H1 (cell line): ENCODE results near the gene TBC1D9. TPM values are rescaled to one million over a fixed set of nuclear protein-coding genes. Genes with fewer than 3 reads are reported as not detected.

ENCODE experiments used
- ASH2L ChIP-seq: fragments of 200-600, 300-600 bp; sonication (generic); IDR thresholded peaks from one replicate; pipeline ENCODE4 v1.7.1; 2017; ENCODE audit warnings: low read length
- ATF3 ChIP-seq: IDR thresholded peaks from 2 replicates; pipeline ENCODE4 v1.6.1; 2011; ENCODE audit warnings: low read depth, mild to moderate bottlenecking, low read length; ENCODE audit not compliant: insufficient read depth
- CEBPB ChIP-seq: IDR thresholded peaks from 2 replicates; pipeline ENCODE4 v1.6.1; 2012; ENCODE audit warnings: low read depth, low read length
- EZH2 ChIP-seq: fragments of 200-600 bp; sonication (generic); IDR thresholded peaks from 2 replicates; pipeline ENCODE4 v1.7.1; 2012; ENCODE audit warnings: low read depth, mild to moderate bottlenecking, moderate library complexity, low read length, inconsistent platforms; ENCODE audit not compliant: severe bottlenecking
- PHF8 ChIP-seq: fragments of 200-600 bp; sonication (generic); conservative IDR thresholded peaks from 2 replicates; pipeline ENCODE4 v1.7.1; 2012; ENCODE audit warnings: low read depth, mild to moderate bottlenecking, inconsistent platforms, low read length, moderate library complexity
- POLR2A ChIP-seq, 2 experiments: IDR thresholded peaks; 1 replicate in 1 of 2; 2 replicates in 1 of 2; pipeline ENCODE4 v1.6.1; 2011; ENCODE audit warnings: low read depth in 2 of 2, low read length in 2 of 2, mild to moderate bottlenecking in 2 of 2; ENCODE audit errors: control extremely low read depth in 1 of 2
- SIX5 ChIP-seq: IDR thresholded peaks from 2 replicates; pipeline ENCODE4 v1.6.1; 2011; ENCODE audit warnings: mild to moderate bottlenecking, low read depth, low read length
- SP1 ChIP-seq: IDR thresholded peaks from 2 replicates; pipeline ENCODE4 v1.6.1; 2011; ENCODE audit warnings: low read depth, low read length
- polyA plus RNA-seq, 7 experiments: library from polyadenylated mRNA; depleted of rRNA in 3 of 7; stranded (reverse) in 5 of 7; unstranded in 2 of 7; fragments of >200 nt in 5 of 7; fragments of 200-250 nt in 2 of 7; gene quantifications; 1 replicate in 5 of 7; 2 replicates in 1 of 7; 4 replicates in 1 of 7; pipeline versions ENCODE4 v1.2.1 to v1.2.3, GENCODE V29; 2011 to 2013; ENCODE audit warnings: missing spikeins in 2 of 7, mixed read lengths in 2 of 7
- total RNA-seq: library from RNA; stranded (reverse); fragmentation: NEBNext Ultra II Directional; extraction: Animal tissue kit (Norgen Biotek cat#: 25700); gene quantifications from 2 replicates; pipeline ENCODE4 v1.2.1, GENCODE V29; 2021
- TF ChIP-seq, protein P1 (sequence below): fragments of 300-600 bp; sonication (generic); IDR thresholded peaks from 2 replicates; pipeline ENCODE4 v1.7.1; 2012; ENCODE audit warnings: low read length, moderate library complexity, mild to moderate bottlenecking, inconsistent platforms; ENCODE audit not compliant: insufficient replicate concordance

The TBC1D9 gene
- total and polyA plus RNA-seq, 2 of the 8 experiments (the other 6 are each of a cell fraction or from before 2014, with no cell fraction given) = 0.94 to 1.0 TPM

DNA sequence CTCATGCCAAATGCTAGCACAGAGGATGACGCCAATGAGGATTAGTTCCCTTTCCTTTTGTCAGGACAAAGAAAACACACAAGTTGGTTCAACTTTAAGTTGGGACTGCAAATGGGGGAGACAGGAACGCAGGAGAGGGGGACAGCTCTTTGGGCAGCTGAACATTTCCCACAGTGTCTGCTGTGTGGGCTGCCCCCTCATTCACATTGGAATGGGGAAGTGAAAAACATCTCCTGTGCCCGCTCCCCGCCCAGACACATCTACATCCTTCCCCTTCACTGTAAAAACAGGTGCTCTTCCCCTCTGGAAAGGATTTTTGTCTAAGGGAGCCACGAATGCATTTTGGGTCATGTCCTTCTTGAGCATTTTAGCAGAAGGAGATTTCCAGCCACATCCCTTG is 44.5 kb upstream of the TBC1D9 start (continued):
- TF ChIP-seq, protein P1, sequence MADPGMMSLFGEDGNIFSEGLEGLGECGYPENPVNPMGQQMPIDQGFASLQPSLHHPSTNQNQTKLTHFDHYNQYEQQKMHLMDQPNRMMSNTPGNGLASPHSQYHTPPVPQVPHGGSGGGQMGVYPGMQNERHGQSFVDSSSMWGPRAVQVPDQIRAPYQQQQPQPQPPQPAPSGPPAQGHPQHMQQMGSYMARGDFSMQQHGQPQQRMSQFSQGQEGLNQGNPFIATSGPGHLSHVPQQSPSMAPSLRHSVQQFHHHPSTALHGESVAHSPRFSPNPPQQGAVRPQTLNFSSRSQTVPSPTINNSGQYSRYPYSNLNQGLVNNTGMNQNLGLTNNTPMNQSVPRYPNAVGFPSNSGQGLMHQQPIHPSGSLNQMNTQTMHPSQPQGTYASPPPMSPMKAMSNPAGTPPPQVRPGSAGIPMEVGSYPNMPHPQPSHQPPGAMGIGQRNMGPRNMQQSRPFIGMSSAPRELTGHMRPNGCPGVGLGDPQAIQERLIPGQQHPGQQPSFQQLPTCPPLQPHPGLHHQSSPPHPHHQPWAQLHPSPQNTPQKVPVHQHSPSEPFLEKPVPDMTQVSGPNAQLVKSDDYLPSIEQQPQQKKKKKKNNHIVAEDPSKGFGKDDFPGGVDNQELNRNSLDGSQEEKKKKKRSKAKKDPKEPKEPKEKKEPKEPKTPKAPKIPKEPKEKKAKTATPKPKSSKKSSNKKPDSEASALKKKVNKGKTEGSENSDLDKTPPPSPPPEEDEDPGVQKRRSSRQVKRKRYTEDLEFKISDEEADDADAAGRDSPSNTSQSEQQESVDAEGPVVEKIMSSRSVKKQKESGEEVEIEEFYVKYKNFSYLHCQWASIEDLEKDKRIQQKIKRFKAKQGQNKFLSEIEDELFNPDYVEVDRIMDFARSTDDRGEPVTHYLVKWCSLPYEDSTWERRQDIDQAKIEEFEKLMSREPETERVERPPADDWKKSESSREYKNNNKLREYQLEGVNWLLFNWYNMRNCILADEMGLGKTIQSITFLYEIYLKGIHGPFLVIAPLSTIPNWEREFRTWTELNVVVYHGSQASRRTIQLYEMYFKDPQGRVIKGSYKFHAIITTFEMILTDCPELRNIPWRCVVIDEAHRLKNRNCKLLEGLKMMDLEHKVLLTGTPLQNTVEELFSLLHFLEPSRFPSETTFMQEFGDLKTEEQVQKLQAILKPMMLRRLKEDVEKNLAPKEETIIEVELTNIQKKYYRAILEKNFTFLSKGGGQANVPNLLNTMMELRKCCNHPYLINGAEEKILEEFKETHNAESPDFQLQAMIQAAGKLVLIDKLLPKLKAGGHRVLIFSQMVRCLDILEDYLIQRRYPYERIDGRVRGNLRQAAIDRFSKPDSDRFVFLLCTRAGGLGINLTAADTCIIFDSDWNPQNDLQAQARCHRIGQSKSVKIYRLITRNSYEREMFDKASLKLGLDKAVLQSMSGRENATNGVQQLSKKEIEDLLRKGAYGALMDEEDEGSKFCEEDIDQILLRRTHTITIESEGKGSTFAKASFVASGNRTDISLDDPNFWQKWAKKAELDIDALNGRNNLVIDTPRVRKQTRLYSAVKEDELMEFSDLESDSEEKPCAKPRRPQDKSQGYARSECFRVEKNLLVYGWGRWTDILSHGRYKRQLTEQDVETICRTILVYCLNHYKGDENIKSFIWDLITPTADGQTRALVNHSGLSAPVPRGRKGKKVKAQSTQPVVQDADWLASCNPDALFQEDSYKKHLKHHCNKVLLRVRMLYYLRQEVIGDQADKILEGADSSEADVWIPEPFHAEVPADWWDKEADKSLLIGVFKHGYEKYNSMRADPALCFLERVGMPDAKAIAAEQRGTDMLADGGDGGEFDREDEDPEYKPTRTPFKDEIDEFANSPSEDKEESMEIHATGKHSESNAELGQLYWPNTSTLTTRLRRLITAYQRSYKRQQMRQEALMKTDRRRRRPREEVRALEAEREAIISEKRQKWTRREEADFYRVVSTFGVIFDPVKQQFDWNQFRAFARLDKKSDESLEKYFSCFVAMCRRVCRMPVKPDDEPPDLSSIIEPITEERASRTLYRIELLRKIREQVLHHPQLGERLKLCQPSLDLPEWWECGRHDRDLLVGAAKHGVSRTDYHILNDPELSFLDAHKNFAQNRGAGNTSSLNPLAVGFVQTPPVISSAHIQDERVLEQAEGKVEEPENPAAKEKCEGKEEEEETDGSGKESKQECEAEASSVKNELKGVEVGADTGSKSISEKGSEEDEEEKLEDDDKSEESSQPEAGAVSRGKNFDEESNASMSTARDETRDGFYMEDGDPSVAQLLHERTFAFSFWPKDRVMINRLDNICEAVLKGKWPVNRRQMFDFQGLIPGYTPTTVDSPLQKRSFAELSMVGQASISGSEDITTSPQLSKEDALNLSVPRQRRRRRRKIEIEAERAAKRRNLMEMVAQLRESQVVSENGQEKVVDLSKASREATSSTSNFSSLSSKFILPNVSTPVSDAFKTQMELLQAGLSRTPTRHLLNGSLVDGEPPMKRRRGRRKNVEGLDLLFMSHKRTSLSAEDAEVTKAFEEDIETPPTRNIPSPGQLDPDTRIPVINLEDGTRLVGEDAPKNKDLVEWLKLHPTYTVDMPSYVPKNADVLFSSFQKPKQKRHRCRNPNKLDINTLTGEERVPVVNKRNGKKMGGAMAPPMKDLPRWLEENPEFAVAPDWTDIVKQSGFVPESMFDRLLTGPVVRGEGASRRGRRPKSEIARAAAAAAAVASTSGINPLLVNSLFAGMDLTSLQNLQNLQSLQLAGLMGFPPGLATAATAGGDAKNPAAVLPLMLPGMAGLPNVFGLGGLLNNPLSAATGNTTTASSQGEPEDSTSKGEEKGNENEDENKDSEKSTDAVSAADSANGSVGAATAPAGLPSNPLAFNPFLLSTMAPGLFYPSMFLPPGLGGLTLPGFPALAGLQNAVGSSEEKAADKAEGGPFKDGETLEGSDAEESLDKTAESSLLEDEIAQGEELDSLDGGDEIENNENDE = no peak
- no peak for TF ChIP-seq POLR2A (IDR thresholded peaks at IDR 0.05; ENCODE audit: control extremely low read depth in 1 of 2, low read depth in 2 of 2, low read length in 2 of 2)
- TF ChIP-seq SP1 = no peak
- no peak for TF ChIP-seq ASH2L
- no peak for TF ChIP-seq CEBPB
- no peak for TF ChIP-seq PHF8
- no peak for TF ChIP-seq EZH2
- TF ChIP-seq ATF3 = no peak
- no peak for TF ChIP-seq SIX5
- TF ChIP-seq, all 59 proteins: peak for 0
